ENCODE data around the gene TAX1BP3.

The TAX1BP3 gene

DNA sequence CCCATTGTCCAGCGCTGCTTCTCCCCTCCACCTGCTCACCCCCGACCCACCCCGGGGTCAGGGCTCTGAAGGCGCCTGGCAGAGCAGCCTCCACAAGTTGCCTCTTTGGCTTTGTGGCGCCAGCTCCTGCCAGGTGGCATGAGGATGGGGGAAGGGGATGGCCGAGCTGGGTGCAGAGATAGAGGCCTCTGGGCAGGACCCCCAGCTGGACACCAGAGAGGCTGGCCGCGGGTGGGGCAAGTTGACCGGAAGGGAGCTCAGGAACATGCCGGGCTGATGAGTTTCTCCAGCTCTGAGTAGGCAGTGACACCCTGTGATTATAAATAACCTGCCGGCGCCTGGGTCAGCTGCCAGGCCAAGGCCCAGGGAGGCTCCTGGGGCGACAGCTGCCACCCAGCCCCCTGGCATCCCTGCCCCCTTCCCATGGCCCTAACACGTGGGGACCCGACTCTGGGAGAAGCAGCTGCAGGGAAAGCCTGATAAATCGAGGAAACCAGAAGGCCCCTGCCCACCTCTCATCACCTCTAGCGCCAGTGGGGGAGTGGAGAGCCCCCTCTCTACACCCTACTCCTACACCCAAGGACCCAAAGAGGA, 26.8 kb upstream of the TAX1BP3 start:
- Histone ChIP-seq H3K4me2 (ENCODE audit: low read length, poor library complexity, severe bottlenecking) (peak overlapping the region; percentile 98), H3K36me3 (ENCODE audit: control insufficient read depth in 1 of 2, insufficient read depth in 2 of 2, low read depth in 1 of 2, low read length in 2 of 2) (no peaks in the 10 kb centered on the region), H4K91ac (ENCODE audit: low read length) (no peak overlapping the region), H2BK15ac (ENCODE audit: low read depth, poor library complexity, severe bottlenecking) (no peak overlapping the region), H2BK120ac (ENCODE audit: low read depth, low read length) (no peak overlapping the region), H3K9ac (ENCODE audit: low read length) (no peak overlapping the region), H3K79me1 (replicated peaks; ENCODE audit: low read length, poor library complexity, severe bottlenecking) (no peaks in the 10 kb centered on the region), H2BK12ac (ENCODE audit: low read length in 2 of 2) (no peak overlapping the region), H3K27me3 (ENCODE audit: control insufficient read depth in 1 of 2, insufficient read depth in 1 of 2, low read length in 2 of 2) (peaks cover 47 to 48% of the 10 kb centered on the region in 2 experiments), H3K4me1 (ENCODE audit: control insufficient read depth, insufficient read depth, low read depth, low read length) (peaks cover 15% of the 10 kb centered on the region), H2BK5ac (ENCODE audit: low read depth, low read length, poor library complexity, severe bottlenecking) (no peak overlapping the region), H3K4me3 (ENCODE audit: insufficient read depth in 1 of 2, low read depth in 1 of 2, low read length in 2 of 2) (peak overlapping the region in 1 of 2 experiments; percentile 77), H3K18ac (ENCODE audit: low read depth in 1 of 2, low read length in 2 of 2) (no peak overlapping the region), H2AK5ac (ENCODE audit: low read length, severe bottlenecking) (no peak overlapping the region), H2AFZ (ENCODE audit: low read depth, low read length) (no peak overlapping the region), H3K4ac (ENCODE audit: low read depth in 1 of 2, low read length in 2 of 2) (no peak overlapping the region), H3K27ac (ENCODE audit: low read length, poor library complexity, severe bottlenecking) (no peak overlapping the region), H4K8ac (ENCODE audit: low read length) (no peak overlapping the region), H3K23ac (ENCODE audit: low read length in 2 of 2) (no peak overlapping the region), H3K9me3 (ENCODE audit: control insufficient read depth, low read length) (peaks cover 6% of the 10 kb centered on the region), H3K14ac (ENCODE audit: low read length in 2 of 2) (no peak overlapping the region)
- WGBS: 25% methylated on average over 14 of the region's 17 CpGs
- DNase-seq: no peak

DNA sequence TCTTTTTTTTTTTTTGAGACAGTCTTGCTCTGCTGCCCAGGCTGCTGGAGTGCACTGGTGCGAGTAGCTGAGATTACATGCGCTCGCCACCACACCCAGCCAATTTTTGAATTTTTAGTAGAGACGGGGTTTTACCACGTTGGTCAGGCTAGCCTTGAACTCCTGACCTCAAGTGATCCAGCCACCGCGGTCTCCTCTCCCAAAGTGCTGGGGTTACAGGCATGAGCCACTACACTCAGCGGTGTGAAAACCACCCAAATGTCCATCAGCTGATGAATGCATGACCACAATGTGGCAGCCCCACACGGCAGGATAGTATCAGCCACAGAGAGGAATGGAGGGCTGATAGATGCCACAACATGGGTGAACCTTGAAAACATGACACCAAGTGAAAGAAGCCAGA, 25.5 kb upstream of the TAX1BP3 start:
- peaks cover 6% of the 10 kb centered on the region for H3K9me3 ChIP-seq (ENCODE audit: control insufficient read depth, low read length)
- no peak overlapping the region for H2AK5ac ChIP-seq (ENCODE audit: low read length, severe bottlenecking)
- 91% methylated on average over 9 of the region's 9 CpGs for WGBS
- peaks cover 17% of the 10 kb centered on the region for H3K4me1 ChIP-seq (ENCODE audit: control insufficient read depth, insufficient read depth, low read depth, low read length)
- no peaks in the 10 kb centered on the region for H3K79me1 ChIP-seq (replicated peaks; ENCODE audit: low read length, poor library complexity, severe bottlenecking)
- H3K4ac ChIP-seq (ENCODE audit: low read depth in 1 of 2, low read length in 2 of 2): no peak overlapping the region
- DNase-seq: no peak
- no peak overlapping the region for H3K14ac ChIP-seq (ENCODE audit: low read length in 2 of 2)
- H3K36me3 ChIP-seq (ENCODE audit: control insufficient read depth in 1 of 2, insufficient read depth in 2 of 2, low read depth in 1 of 2, low read length in 2 of 2): no peaks in the 10 kb centered on the region
- H2BK15ac ChIP-seq (ENCODE audit: low read depth, poor library complexity, severe bottlenecking): no peak overlapping the region
- peaks cover 47 to 52% of the 10 kb centered on the region in 2 experiments for H3K27me3 ChIP-seq (ENCODE audit: control insufficient read depth in 1 of 2, insufficient read depth in 1 of 2, low read length in 2 of 2)
- H3K27ac ChIP-seq (ENCODE audit: low read length, poor library complexity, severe bottlenecking): no peak overlapping the region
- H3K18ac ChIP-seq (ENCODE audit: low read depth in 1 of 2, low read length in 2 of 2): no peak overlapping the region
- no peak overlapping the region for H2BK5ac ChIP-seq (ENCODE audit: low read depth, low read length, poor library complexity, severe bottlenecking)
- no peak overlapping the region for H4K8ac ChIP-seq (ENCODE audit: low read length)
- peak overlapping the region; percentile 31 for H2AFZ ChIP-seq (ENCODE audit: low read depth, low read length)
- H3K4me3 ChIP-seq (ENCODE audit: insufficient read depth in 1 of 2, low read depth in 1 of 2, low read length in 2 of 2): no peak overlapping the region
- no peak overlapping the region for H2BK12ac ChIP-seq (ENCODE audit: low read length in 2 of 2)
- H3K4me2 ChIP-seq (ENCODE audit: low read length, poor library complexity, severe bottlenecking): no peak overlapping the region
- H3K9ac ChIP-seq (ENCODE audit: low read length): no peak overlapping the region
- no peak overlapping the region for H2BK120ac ChIP-seq (ENCODE audit: low read depth, low read length)
- no peak overlapping the region for H4K91ac ChIP-seq (ENCODE audit: low read length)
- no peak overlapping the region for H3K23ac ChIP-seq (ENCODE audit: low read length in 2 of 2)

DNA sequence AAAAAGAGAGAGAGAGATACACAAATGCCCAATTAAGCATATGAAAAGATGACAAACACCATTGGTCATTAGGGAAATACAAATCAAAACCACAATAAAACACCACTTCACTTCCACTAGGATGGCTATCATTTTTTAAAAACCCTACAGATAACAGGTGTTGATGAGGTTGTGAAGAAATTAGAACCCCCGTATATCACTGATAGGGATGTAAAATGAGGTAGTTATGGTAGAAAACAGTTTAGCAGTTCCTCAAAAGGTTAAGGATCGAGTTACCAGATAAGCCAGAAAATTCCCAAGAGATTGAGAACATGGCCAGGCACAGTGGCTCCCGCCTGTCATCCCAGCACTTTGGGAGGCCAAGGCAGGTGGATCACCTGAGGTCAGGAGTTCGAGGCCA, 24.8 kb upstream of the TAX1BP3 start:
- Histone ChIP-seq H3K27ac (ENCODE audit: low read length, poor library complexity, severe bottlenecking) (no peak overlapping the region), H2BK15ac (ENCODE audit: low read depth, poor library complexity, severe bottlenecking) (no peak overlapping the region), H4K91ac (ENCODE audit: low read length) (no peak overlapping the region), H4K8ac (ENCODE audit: low read length) (no peak overlapping the region), H3K4me1 (ENCODE audit: control insufficient read depth, insufficient read depth, low read depth, low read length) (peaks cover 17% of the 10 kb centered on the region), H3K23ac (ENCODE audit: low read length in 2 of 2) (no peak overlapping the region), H2BK5ac (ENCODE audit: low read depth, low read length, poor library complexity, severe bottlenecking) (no peak overlapping the region), H2BK120ac (ENCODE audit: low read depth, low read length) (no peak overlapping the region), H3K79me1 (replicated peaks; ENCODE audit: low read length, poor library complexity, severe bottlenecking) (no peaks in the 10 kb centered on the region), H3K9ac (ENCODE audit: low read length) (no peak overlapping the region), H3K18ac (ENCODE audit: low read depth in 1 of 2, low read length in 2 of 2) (no peak overlapping the region), H3K4me2 (ENCODE audit: low read length, poor library complexity, severe bottlenecking) (no peak overlapping the region), H2AFZ (ENCODE audit: low read depth, low read length) (no peak overlapping the region), H3K4ac (ENCODE audit: low read depth in 1 of 2, low read length in 2 of 2) (no peak overlapping the region), H3K14ac (ENCODE audit: low read length in 2 of 2) (no peak overlapping the region), H3K9me3 (ENCODE audit: control insufficient read depth, low read length) (peaks cover 2% of the 10 kb centered on the region), H2BK12ac (ENCODE audit: low read length in 2 of 2) (no peak overlapping the region), H2AK5ac (ENCODE audit: low read length, severe bottlenecking) (no peak overlapping the region), H3K36me3 (ENCODE audit: control insufficient read depth in 1 of 2, insufficient read depth in 2 of 2, low read depth in 1 of 2, low read length in 2 of 2) (no peaks in the 10 kb centered on the region), H3K27me3 (ENCODE audit: control insufficient read depth in 1 of 2, insufficient read depth in 1 of 2, low read length in 2 of 2) (peaks cover 41 to 47% of the 10 kb centered on the region in 2 experiments), H3K4me3 (ENCODE audit: insufficient read depth in 1 of 2, low read depth in 1 of 2, low read length in 2 of 2) (no peak overlapping the region)
- DNase-seq: no peak
- 70% methylated on average over 4 of the region's 4 CpGs for WGBS

DNA sequence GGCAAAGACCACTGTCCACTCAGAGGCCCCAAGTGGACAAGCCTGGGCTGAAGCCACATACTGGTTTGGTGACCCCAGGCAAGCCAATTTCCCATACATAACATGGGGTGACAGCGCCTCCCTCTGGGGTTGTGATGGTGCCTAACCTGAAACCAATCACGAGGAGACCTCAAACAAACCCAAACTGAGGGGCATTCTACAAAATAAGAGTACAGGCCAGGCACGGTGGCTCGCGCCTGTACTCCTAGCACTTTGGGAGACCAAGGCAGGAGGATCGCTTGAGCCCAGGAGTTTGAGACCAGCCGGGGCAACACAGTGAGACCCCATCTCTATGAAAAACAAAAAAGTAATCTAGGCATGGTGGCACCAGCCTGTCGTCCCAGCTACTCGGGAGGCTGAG, 24.0 kb upstream of the TAX1BP3 start:
- Histone ChIP-seq H3K4ac (ENCODE audit: low read depth in 1 of 2, low read length in 2 of 2) (no peak overlapping the region), H3K18ac (ENCODE audit: low read depth in 1 of 2, low read length in 2 of 2) (no peak overlapping the region), H3K27ac (ENCODE audit: low read length, poor library complexity, severe bottlenecking) (no peak overlapping the region), H3K79me1 (replicated peaks; ENCODE audit: low read length, poor library complexity, severe bottlenecking) (no peaks in the 10 kb centered on the region), H2BK5ac (ENCODE audit: low read depth, low read length, poor library complexity, severe bottlenecking) (no peak overlapping the region), H4K8ac (ENCODE audit: low read length) (no peak overlapping the region), H3K9ac (ENCODE audit: low read length) (no peak overlapping the region), H3K9me3 (ENCODE audit: control insufficient read depth, low read length) (no peaks in the 10 kb centered on the region), H3K4me1 (ENCODE audit: control insufficient read depth, insufficient read depth, low read depth, low read length) (peaks cover 17% of the 10 kb centered on the region), H3K23ac (ENCODE audit: low read length in 2 of 2) (no peak overlapping the region), H3K4me3 (ENCODE audit: insufficient read depth in 1 of 2, low read depth in 1 of 2, low read length in 2 of 2) (no peak overlapping the region), H2BK15ac (ENCODE audit: low read depth, poor library complexity, severe bottlenecking) (no peak overlapping the region), H2BK120ac (ENCODE audit: low read depth, low read length) (no peak overlapping the region), H3K36me3 (ENCODE audit: control insufficient read depth in 1 of 2, insufficient read depth in 2 of 2, low read depth in 1 of 2, low read length in 2 of 2) (no peaks in the 10 kb centered on the region), H4K91ac (ENCODE audit: low read length) (no peak overlapping the region), H2AK5ac (ENCODE audit: low read length, severe bottlenecking) (no peak overlapping the region), H3K4me2 (ENCODE audit: low read length, poor library complexity, severe bottlenecking) (no peak overlapping the region), H2BK12ac (ENCODE audit: low read length in 2 of 2) (no peak overlapping the region), H3K27me3 (ENCODE audit: control insufficient read depth in 1 of 2, insufficient read depth in 1 of 2, low read length in 2 of 2) (peaks cover 33 to 39% of the 10 kb centered on the region in 2 experiments), H3K14ac (ENCODE audit: low read length in 2 of 2) (no peak overlapping the region), H2AFZ (ENCODE audit: low read depth, low read length) (no peak overlapping the region)
- DNase-seq: no peak
- whole genome bisulfite sequencing: 91% methylated on average over 9 of the region's 9 CpGs

Measured in mesenchymal stem cell (in vitro differentiated cells and primary cell).